Nucleus accumbens (tissue), 56 donors: ENCODE measurements around the gene MRPS11.
"Not testable (repeated sequence)": the region's sequence is repeated elsewhere in the genome, so short reads cannot be mapped to it uniquely, and the experiment has no call there.

Experiments
- DNase-seq, 56 donors: peaks; one replicate each; lab custom pipeline; 2025; lab: John Stamatoyannopoulos, UW

The MRPS11 gene

DNA sequence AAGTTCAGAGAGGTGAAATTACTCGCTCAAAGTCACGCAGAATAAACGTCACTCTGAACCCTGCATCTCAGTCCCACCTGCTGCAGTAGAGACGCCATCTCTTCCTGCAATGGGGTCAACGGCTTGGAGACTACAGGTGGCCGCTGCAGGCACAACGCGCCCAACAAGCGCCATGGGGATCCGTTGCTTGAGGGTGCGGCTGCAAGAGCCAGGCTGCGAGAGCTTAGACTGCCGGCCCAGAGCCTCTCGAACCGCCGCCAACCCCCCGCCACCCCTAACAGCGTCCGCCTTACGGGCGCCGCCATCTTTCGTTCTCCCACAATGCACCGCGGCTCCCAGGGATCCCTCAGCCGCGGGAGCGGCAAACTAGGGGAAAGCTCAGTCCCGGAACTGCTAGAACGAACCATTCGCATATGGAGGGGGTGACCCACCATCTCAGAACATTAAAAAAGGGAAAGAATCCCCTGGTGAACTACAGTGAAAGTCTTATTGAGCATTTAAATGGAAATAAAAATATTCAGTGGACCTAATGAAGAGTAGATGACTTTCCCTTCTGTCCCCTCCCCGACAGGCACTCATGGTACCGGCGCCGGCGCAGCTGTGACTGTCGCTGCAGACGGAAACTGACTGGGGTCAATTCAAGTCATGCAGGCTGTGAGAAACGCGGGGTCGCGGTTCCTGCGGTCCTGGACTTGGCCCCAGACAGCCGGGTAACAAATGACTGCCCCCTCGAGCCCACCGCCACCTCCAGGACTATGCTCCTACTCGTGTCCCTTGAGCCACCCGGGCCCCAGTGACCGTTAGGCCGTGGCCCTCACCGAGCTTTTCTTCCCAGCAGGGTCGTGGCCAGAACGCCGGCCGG is at the start of gene MRPS11, which contains the start of gene MRPL46:
MRPS11 (plus strand) TSS at position 636 of the 862 bp plus-strand sequence; CDS start at position 646, 10 bp downstream.
MRPL46 (minus strand) TSS at position 316 of the 862 bp plus-strand sequence; CDS start at position 305, 11 bp downstream.
- DNase-seq: peak; percentile 23 to 95 (median 85)

DNA sequence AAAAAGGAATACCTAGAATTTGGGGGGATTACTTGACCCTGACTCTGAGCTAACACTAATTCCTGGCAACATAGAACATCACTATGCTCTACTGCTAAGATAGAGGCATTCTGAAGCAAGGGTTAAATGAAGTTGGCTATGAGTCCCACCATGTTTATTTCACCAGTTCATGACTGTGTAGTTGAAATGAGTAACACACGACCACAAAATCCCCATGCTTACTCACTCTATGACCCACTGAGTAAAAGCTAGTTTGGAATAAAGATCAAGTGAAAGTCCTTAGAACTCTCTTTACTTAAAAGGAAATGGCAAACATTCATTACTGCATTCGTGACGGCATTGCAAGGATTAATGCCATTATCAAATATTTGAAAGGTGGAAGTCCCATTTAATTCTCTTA is 47.7 kb upstream of the MRPS11 start:
- no peak for DNase-seq

DNA sequence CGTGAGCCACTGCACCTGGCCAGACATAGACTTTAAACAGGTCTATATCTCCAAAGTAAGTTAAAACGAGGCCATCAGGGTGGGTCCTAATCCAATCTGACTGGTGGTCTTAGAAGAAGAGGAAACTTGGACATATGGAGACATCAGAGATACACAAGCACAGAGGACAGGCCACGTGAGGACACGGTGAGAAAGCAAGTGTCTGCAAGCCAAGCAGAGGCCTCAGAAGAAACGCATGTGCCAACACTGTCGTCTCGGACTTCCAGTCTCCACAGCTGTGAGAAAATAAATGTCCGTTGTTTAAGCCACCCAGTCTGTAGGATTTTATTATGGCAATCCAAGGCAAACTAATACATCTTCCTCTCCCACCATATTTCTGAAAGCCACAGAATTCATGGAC is 44.2 kb upstream of the MRPS11 start:
- DNase-seq: no peak

DNA sequence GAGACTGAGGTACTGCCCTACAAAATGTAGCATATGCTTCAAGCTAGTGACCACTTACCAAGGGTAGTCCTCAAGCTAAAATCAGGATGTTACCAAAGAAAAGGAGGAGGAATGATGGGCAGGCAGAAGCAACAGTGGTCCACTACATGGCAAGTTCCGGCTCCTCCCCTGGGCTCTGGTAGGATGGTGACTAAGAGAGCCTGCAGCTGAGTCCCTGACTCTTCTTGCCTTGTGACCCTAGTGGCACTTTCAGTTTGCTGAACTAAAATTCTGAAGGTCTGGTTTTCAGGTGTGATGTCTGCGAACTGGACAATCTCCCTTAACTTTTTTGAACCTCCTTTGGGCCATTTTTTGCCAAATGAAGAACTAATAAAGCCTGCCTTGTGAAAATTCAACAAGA is 41.2 kb upstream of the MRPS11 start:
- no peak for DNase-seq

DNA sequence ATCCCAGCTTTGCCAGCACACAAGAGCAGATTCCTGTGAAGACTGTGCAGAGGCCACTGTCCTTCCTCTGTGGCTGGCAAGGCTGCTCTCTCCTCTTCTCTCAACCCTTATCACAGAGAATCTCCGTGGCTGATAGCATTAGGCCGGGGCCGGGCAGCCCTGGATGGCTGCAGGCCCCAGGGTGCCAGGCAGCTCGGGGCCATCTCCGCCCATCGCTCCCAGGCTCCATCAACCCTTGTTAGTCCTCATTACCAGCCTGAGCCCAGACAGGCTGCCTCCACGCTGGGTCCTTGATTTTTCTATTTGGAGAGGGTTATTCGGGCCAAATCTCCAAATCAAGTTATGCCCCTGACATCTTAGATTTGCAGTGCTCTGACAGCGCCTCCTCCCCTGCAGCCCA is 39.5 kb upstream of the MRPS11 start:
- no peak for DNase-seq

DNA sequence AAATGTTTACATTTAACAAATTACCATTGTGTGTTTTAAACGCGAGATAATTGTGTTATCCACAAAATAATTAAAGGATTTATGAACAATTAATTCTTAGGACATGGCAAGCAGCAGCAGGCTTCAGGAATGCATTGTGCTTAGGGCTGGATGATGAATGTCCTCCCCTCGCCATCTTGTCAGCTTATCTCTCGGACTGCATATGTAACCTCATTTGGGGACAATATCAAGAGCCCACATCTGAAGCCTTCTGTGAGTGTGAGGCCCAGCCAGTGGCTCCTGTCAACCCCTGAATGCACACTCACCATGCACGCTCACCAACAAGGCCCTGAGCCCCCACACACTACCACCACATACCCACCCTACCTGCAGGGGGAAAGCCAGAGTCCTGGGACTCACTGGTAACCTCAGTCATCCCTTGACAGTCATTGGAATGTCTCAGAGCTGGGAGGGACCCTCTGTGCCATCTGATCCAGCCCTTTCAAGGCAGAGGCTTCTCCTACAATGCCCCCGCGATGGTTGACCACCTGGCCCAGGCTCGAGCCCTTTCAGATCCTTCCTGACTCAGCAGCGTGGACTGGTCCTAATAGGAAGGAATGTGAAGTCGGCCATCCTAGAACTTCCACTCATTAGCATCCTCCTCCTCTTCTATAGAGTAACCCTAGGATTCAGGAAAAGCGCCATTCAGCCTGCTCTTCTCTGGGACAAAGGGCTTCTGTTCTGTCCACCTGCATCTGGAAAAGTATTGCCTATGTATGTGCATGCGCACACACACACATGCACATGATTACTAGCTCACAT is 38.5 kb upstream of the MRPS11 start:
- DNase-seq: no peak

DNA sequence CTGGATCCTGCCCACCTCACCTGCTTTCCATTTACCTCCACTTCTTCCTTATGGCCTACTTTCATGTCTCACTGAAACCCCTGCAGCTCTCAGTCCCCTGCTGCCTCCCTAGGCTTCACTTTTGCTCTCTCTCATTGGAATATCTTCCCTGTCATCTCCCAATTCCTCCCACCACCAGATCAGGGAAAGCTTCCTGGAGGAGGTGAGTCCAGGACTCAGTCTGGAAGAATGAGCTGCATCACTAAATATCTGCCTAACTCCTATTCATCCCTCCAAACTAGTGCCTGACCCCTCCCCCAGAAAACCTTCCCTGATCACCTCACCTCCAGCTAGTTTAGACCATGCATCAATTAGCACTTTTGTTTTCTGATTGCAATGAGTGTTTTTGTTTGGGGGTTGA is 37.5 kb upstream of the MRPS11 start:
- DNase-seq: no peak

DNA sequence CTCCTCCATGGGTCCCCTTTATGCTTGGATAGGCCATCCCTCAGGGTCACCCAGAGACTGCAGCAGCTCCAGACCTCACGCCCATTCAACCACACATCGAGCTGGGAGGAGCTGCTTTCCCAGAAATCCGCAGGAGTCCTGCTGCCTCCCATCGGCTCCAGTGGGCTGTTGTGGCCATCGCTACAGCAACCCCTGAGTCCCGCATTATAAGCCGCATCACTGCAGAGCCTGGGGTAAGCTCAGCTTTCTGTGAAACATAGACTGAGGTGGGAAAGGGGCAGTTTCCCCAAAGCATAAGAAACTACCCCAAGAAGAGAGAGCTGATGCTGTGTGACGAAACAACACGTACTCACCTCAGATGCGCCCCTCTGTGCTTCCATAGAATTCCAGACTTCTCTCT is 36.1 kb upstream of the MRPS11 start:
- DNase-seq: no peak

DNA sequence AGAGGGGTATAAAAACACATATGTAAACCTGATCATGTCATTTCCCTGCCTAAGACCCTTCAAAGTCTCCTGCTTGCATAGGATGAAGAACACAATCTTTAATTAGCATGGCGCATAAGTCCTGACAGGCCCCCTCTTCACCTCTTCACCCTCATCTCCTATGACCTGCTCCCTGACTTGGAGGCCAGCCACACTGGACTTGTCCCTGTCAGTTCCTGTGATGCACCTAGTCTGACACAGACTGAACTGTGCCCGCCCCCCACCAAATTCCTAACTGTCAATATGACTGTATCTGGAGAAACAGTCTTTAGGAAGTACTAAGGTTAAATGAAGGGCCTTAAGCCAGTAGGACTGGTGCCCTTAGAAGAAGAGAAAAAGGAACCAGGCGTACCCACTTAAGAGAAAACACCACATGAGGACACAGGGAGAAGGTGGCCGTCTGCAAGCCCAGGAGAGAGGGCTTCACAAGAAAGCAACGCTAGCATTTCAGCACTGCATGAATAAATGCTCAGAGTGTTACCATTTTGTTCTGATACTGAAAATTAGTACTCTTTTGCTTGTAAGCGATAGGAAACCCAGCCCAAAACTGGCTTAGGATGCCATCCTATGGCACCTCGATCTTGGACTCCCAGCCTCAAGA is 34.3 kb upstream of the MRPS11 start:
- no peak for DNase-seq

DNA sequence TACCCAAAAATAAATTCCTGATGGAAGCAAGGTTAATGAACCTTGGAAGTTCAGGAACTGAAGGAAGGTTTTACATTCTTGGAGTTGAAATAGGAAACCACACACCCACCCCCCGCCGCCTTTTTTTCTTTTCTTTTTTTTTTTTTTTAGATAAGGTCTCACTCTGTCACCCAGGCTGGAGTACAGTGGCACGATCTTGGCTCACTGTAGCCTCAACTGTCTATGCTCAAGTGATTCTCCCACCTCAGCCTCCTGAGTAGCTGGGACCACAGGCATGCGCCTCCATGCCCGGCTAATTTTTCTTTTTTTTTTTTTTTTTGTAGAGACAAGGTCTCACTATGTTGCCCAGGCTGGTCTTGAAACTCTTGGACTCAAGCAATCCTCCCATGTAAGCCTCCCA is 33.4 kb upstream of the MRPS11 start:
- DNase-seq: not testable (repeated sequence)

DNA sequence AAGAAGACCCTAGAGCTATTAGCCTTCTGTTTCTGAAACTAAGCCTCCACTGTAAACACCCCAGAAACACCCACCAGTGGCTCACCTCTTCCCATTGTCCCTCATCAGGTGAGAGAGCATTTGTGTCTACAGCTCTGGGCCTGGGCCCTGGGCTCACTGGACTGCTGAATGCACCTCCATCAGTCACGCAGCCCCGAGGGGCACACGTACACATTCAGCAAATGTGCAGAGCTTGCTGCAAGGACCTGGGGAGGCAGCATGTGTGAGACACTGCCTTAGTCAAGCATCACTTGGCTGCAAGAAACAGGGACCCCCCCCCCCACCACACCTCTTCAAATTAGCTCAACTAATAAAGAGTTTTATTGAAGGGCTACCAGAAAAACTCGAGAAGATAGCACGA is 29.3 kb upstream of the MRPS11 start:
- DNase-seq: no peak

DNA sequence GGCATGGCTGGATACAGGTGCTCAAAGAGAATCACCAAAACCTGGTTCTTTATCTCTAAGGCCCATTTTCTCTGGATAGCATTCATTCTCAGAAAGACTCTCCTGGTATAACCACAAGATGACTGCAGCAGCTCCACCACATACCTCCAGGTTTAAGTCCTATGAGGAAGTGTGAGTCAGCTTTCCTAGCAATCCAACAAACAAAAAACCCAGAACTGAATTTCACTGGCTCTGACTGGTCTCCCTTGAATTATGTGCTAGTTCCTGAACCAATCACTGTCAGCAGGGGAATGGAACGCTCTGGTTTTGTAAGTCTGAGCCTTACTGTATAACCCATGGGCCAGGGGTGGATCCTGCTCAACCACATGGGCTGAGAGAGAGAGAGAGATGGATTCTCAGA is 27.5 kb upstream of the MRPS11 start:
- DNase-seq: no peak

DNA sequence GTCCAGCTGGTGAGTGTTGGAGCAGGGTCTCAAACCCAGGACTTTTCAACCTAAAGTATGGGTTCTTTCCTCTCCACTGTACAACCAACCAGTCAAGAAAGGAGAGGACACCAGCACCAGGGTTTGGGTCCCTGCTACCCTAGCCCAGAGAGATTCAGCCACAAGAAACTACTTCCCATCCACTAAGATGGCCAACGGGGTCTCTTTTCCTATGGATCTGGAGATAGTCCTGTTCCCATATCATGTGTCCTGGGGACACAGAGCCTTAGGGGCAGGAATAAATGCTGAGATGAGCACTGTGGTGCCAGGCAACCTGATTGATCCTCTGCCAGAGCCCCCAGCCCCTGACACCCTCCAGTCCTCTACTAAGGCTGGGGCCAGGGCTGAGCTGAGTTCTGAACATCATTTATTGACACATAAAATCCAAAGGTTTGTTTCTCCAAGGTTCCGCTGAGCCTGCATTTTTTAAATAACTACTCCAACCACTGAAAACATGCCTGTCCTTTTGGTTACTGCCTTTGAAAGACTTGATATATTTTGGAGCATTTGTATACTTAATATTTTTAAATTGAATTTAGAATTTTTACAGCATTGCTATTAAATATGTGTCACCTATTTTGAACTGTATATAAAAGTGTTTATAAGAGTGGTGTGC is 26.3 kb upstream of the MRPS11 start:
- no peak for DNase-seq

DNA sequence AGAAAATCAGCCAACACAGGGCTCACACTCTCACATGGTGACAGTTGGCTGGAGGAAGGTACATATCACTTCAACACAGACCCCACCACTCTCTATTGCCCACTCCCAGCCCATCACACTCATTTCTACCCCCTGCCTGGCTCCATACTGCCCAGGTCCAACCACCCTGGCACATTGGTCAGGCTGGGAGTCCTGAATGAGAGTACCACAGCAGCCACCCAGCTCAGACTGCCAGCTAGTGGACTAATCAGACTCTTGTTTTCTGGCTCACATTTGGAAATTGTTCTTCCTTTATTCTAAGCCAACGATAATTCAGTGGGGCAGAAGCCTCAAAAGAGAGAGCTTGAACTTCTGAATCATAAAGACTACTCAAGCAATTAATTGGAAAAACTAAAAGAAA is 20.3 kb upstream of the MRPS11 start:
- no peak for DNase-seq

DNA sequence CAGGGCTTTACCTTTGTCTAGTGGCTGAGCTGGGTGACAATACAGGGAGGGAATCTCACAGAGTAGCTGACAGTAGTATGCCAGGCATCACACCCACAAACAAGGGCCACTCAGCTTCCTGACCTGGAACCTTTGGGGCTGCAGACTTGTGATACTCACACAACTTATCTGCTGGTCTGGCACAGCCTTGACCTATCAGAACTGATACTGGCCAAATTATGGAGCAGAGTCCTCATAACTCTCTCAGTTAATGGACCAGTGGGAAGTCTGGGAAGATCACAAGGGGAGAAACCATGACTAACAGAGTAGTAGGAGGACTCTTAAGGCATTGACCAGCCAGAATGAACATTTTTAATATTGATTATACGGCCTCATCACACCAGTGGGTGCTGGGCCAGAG is 19.8 kb upstream of the MRPS11 start:
- DNase-seq: no peak

DNA sequence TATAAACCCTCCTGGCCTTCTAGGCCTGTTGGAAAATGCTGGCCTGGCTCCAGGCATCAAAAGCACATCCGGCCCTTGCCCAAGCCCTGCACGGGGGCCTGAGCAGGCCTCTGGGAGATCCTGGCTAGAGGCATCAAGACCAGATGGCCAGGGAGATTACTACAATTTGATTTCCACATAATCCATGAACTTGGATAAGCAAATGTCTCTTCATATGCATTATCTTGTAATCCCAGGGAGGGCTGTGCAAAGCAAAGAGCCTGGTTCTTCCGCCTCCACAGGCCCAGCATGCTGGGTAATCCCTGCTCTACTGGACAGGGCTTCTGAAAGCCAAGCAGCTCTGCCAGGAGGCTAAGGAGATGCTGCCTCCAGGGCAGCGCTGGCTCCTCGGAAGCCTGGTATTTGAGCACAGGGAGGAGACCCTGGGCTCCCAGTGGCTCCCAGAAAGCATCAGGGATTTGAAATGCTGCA is 18.5 kb upstream of the MRPS11 start:
- DNase-seq: no peak

DNA sequence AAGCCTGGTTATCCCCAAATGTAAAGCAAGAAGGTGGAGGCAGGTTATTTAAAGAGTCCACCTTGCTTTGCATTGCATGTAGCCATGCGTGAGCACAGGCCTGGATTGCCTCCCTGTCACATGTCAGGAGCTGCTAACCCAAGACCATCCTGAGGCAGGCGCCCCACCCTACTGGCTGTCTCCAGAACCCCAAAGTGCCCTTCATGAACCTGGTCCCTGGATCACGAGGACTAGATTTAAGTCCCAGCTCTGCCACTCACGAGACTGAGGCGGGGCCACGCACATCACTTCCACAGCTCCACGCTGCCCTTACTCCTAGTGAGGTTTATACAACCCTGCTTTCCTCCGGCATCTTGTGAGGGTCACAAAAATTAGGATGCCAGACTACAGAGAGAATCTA is 17.9 kb upstream of the MRPS11 start:
- no peak for DNase-seq

DNA sequence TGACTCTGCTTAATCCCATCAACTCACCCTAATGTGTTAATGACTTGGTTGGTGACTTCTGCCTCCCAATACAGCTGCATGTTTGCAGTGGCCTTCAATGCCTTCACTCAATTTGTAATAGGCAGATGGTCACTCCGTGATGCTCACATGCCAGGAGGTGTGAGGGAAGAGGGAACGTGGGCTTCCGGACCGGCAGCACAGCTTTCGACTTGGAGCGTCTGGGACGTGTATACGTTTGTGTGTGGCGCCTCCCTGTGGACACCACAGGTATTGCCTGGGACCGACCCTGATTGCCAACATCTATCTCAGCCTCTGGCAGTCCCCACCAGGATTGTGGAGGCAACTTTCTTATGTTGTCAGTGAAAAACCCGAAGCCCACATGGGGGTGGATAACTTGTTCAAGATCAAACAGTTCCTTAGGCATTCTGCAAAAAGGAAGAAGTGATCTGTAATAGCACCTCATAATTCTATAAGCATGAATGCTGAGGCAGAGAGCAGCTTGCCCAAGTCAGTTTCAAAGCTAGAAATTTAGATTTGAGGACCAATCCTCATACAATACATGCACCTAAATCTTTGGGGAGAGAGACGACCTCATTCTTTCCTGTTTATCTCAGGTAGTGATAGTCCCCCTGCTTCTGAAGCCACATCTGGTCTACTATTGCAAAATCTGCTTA is 17.2 kb upstream of the MRPS11 start:
- peak in 51 of 56 donors; percentile 5 to 89 (median 48) for DNase-seq

DNA sequence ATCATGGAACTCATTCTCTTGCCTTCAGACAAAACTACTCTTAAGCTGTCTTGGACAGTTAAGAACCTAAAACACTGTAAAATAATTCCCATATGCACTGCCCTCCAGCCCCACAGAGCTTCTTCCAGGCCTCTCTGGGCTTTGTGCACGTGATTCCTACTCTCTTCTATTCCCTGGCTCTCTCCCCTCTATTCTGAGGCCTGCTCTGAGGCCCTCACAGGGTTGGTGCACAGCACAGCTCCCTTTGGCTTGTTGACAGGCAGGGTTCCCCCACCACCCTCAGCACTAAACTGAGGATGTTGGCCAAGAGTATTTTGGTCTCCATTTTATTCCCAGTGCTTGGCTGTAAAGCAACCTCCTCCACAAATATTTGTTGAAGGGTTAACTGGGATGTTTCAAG is 13.9 kb upstream of the MRPS11 start:
- DNase-seq: no peak

DNA sequence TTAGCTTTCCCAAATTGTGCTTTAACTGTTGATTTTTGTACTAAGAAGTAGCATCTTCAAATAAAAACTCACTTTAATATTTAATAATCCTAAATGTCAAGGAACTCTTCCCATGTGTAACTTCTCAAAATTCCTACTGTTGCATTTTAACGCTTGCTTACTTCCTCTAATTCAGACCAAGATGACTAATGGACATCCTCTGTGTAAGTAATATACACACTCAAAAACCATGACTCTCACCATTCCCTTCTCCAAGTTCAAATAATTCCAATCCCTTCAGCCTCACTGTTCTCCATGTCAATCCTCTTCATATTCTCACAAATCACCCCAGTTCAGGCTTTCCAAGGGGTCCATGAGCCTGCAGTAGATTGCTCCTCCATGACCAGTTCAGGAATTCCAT is 13.3 kb upstream of the MRPS11 start:
- no peak for DNase-seq
